ENCODE data around the gene CRISPLD2.
A peak's percentile ranks its signal among the peaks of the same experiment; 100 is the strongest.
"Not testable (repeated sequence)": the region's sequence is repeated elsewhere in the genome, so short reads cannot be mapped to it uniquely, and the experiment has no call there.

Gene CRISPLD2

GRCh38 chr16:84842516-84843148 is 22.8 kb downstream of the CRISPLD2 start:
- DNase-seq, result peak; percentile 59

- no peak for DNase-seq
Observed at GRCh38 chr16:84843149-84844048, 23.6 kb downstream of the CRISPLD2 start.

DNA sequence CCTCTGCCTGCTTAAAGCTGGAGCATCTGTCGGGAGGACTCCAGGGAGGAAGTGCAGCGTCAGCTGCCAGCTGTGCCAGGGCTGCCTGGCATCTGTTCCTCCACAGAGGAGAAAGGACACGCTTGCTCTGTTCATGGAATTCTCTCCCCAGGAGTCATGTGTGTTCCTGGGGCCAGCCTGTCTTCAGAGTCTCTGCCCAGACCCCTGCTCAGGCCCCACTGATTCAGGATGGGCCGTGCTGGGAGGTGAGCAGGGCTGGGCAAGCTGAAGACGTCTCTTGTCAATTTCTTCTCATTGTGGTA is 24.2 kb downstream of the CRISPLD2 start:
- DNase-seq, result peak; percentile 59

GRCh38 chr16:84844559-84845495 is 25.0 kb downstream of the CRISPLD2 start:
- no peak for DNase-seq

GRCh38 chr16:84845496-84846002 is 25.8 kb downstream of the CRISPLD2 start:
- DNase-seq, result no peak

- no peak for DNase-seq
Observed at GRCh38 chr16:84847564-84848355, 28.0 kb downstream of the CRISPLD2 start.

- no peak for DNase-seq
Observed at GRCh38 chr16:84848986-84849634, 29.3 kb downstream of the CRISPLD2 start.

- DNase-seq, result no peak
Observed at GRCh38 chr16:84849751-84850150, 30.0 kb downstream of the CRISPLD2 start.

- DNase-seq, result no peak
Observed at GRCh38 chr16:84850714-84851113, 30.9 kb downstream of the CRISPLD2 start.

- DNase-seq, result peak; percentile 53
Observed at GRCh38 chr16:84851192-84852127, 31.7 kb downstream of the CRISPLD2 start.

GRCh38 chr16:84853534-84853933 is 33.7 kb downstream of the CRISPLD2 start:
- no peak for DNase-seq

- no peak for DNase-seq
Observed at GRCh38 chr16:84854759-84855158, 35.0 kb downstream of the CRISPLD2 start.

DNA sequence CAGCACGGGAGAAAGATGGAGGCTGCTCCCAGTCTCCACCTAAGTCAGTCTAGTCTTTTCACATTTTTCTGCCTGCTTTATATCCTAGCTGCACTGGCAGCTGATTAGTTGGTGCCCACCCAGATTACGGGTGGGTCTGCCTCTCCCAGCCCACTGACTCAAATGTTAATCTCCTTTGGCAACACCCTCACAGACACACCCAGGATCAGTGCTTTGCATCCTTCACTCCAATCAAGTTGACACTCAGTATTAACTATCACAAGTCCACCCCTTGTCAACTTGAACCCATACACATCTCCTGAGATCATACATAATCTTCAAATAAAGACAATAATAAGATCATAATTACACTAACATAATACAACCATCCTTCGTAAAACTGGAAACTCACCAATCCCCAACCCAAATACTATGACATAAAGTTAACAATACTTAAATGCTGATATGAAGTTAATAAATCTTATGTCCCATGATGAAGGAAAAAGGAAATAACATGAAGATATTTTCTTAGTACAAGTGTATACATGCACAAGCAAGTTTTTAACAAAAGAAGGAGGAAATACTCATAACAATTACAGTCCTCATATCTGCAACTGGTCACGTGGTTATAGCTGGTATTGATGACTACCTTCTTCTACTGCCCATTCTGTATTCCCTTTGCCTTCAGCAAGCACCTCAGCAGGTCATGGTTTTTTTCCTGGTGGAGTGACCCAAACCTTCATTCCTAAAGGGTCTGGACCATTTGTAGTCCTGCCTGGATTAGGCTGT is 35.8 kb downstream of the CRISPLD2 start:
- not testable (repeated sequence) for DNase-seq

- DNase-seq, result not testable (repeated sequence)
Observed at GRCh38 chr16:84856203-84856581, 36.4 kb downstream of the CRISPLD2 start.

DNA sequence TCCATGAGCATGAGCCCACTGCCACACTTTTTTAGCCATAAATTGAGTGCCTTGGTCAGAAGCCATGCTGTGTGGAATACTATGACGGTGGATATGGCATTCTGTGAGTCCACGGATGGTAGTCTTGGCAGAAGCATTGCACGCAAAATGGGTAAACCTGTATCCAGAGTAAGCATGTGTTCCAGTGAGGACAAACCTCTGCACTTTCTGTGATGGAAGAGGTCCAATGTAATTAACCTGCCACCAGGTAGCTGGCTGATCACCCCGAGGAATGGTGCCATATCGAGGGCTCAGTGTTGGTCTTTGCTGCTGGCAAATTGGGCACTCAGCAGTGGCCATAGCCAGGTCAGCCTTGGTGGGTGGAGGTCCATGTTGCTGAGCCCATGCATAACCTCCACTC is 37.0 kb downstream of the CRISPLD2 start:
- DNase-seq, result not testable (repeated sequence)

- DNase-seq, result no peak
Observed at GRCh38 chr16:84859681-84860080, 39.9 kb downstream of the CRISPLD2 start.

DNA sequence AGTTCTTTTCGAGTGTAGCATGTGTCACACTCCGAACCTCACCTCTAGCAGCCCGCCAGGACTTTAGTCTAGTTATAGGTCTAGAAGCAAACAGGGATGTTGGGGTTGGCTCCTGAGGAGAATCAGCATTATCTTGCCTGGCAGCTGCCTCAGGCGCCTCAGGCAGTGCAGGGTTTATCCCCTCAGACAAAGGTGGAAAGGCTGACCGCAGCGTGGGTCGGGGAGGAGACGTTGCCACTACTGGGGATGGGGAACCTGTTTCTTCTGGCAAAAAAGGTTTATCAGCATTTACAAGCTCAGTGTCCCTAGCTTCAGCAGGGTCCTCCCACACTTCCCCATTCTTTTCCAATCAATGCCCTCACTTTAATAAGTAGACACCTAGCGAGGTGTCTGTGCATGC is 40.6 kb downstream of the CRISPLD2 start:
- no peak for DNase-seq

DNA sequence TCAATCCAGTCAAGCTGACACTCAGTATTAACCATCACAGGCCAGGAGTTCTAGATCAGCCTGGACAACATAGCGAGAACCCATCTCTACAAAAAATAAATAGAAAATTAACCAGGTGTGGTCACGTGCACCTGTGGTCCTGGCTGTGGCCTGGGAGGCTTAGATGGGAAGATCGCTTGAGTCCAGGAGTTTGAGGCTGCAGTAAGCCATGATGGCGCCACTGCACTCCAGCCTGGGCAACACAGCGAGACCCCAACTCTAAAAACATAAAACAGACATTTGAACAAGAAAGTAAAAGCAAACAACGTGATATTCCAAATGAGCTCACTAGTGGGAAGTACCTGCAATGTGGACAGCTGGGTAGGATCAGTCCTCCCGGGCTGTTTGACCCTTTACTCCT is 41.9 kb downstream of the CRISPLD2 start:
- DNase-seq, result no peak

DNA sequence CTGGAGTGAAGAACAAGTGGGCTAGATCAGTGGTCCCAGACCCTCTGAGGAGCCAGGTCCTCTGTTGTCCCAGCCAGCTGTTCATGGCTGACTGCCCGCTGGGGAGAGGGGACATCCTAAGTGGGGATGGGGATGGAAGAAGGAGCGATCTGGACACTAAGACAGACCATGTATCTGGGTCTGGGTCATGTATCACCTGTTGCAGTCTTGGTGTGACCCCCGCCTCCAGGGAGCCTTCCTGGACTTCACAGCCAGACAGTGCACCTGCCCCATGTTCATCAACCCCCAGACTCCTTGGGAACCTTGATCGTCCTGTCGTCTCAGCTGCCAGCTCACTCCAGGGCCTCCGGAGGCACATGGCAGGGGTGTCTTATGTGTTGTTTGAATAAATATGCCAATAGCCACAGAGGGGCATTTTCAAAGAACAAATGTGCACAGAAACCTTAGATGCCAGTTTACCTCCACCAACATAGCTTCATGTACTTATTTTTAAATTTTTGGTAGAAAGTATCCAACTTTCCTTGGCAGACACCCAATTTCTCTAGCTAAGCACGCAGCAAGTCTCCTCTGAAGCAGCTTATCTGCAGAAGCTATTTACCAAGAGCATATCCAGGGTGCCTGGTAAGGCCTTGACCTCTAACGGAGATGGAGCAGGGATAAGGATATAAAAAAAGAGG is 43.2 kb downstream of the CRISPLD2 start:
- DNase-seq, result no peak

All from NCI-H510A (cell line).